GM10266 (cell line): Measurements from ENCODE around the gene ZNF653.
A peak's percentile ranks its signal among the peaks of the same experiment; 100 is the strongest.

Source experiments
- DNase-seq: peaks from one replicate; pipeline ENCODE4 v3.0.0; 2012; ENCODE audit errors: extremely low spot score
- TF ChIP-seq, protein P1 (sequence below): IDR thresholded peaks from 2 replicates; pipeline ENCODE4 v1.5.1; 2012; ENCODE audit warnings: mild to moderate bottlenecking, low read depth; ENCODE audit not compliant: control insufficient read depth, insufficient read depth; ENCODE audit errors: missing control alignments

The ZNF653 gene

GRCh38 chr19:11510444-11510843 lies 4.8 kb upstream of the ZNF653 start:
- TF ChIP-seq, protein P1, sequence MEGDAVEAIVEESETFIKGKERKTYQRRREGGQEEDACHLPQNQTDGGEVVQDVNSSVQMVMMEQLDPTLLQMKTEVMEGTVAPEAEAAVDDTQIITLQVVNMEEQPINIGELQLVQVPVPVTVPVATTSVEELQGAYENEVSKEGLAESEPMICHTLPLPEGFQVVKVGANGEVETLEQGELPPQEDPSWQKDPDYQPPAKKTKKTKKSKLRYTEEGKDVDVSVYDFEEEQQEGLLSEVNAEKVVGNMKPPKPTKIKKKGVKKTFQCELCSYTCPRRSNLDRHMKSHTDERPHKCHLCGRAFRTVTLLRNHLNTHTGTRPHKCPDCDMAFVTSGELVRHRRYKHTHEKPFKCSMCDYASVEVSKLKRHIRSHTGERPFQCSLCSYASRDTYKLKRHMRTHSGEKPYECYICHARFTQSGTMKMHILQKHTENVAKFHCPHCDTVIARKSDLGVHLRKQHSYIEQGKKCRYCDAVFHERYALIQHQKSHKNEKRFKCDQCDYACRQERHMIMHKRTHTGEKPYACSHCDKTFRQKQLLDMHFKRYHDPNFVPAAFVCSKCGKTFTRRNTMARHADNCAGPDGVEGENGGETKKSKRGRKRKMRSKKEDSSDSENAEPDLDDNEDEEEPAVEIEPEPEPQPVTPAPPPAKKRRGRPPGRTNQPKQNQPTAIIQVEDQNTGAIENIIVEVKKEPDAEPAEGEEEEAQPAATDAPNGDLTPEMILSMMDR = no peak
- no peak for DNase-seq

DNA sequence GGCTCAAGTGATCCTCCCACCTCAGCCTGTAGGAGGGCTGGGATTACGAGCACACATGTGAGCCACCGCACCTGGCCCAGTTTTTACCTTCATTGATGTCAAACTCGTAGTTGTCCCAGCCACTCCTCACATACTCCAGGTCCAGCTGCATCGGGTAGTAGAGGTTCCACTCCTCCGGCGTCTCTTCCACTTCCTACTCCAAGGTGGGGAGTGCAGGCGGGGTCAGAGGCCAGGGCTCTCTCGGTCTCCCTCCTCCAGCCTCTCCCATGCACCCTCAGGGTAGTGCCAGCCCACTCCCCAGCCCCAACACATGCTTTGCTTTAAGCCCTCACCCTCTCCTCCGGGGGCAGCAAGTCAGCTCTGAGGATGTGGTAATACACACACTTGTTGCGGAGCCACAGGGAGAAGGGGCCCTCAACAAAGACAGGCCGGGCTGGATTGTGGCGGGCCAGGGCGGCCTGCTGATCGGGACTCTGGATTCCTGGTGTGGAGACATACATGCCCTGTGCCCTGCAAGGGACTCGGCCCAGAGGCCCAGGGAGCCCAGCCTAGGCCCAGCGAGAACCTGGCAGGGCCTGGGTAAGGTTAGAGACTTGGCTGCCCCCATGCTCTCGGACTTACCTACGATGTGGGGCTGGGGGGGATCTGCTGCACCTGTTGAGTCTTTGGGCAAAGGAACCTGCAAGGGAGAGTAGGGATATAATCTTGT lies 1.9 kb upstream of the ZNF653 start:
- DNase-seq = no peak
- TF ChIP-seq, protein P1 = no peak

- DNase-seq = peak; percentile 14
- TF ChIP-seq, protein P1 = no peak
Observed at GRCh38 chr19:11506967-11507366, 1.3 kb upstream of the ZNF653 start.

DNA sequence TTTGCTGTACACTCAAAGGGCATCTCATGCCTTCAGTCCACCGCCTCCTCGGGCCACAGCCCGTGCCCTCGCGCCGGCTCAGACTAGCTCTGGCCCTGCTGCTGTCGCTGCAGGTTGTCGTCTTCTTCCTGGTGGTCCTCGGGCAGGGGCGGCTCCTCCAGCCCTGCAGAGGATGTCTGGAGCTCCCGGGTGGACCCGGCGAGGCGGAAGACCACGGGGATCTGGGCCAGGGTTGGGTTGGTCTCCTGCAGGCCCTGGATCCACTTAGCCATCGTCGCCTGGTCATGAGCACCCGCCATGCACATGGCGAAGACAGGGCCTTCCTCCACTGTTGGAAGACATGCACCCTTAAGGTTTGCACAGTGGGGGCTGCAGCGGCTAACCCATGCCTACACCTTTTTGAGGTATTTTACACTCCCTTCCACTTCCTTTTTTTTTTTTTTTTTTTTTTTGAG lies 489 bp upstream of the ZNF653 start:
- no peak for DNase-seq
- TF ChIP-seq, protein P1 = no peak

- TF ChIP-seq, protein P1 = no peak
- peak; percentile 98 for DNase-seq
Observed at GRCh38 chr19:11505032-11505503, 571 bp downstream of the ZNF653 start.

DNA sequence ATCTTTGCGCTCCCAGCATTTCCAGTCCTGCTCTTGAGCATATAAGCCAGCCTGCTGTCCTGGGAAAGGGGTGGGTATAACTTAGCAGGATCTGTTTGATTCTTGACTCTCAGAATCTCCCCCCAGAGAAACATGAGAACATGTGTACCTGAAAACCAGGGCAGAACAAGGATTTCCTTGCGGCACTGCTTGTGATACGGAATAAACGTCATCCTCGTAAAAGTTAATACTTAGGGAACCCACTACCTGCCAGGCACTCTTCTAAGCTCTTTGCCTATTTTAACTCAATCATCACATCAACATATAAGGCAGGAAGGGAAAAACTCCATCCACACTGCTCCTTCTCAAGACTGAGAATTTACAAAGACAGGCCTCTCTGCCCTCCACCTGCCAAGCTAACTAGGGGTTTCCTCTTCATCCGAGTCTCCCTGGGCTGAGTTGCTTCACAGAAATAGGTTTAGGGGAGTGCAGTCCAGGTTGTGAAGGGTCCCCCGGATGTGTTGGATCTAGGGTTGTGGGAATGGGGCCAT lies 1.1 kb downstream of the ZNF653 start:
- DNase-seq = no peak

GRCh38 chr19:11499890-11500420 lies 5.7 kb downstream of the ZNF653 start:
- TF ChIP-seq, protein P1 = no peak
- no peak for DNase-seq

More for the DNA sequence above, 1.1 kb downstream of the ZNF653 start:
- TF ChIP-seq, protein P1 = no peak
